Measurements from ENCODE around the gene ZNF862. TPM values are rescaled to one million over a fixed set of nuclear protein-coding genes. Genes with fewer than 3 reads are reported as not detected.

ZNF862 gene
- total and polyA plus RNA-seq, 2 donors (not counting 3 experiments of a cell fraction or from before 2014, with no cell fraction given), result 10.8 to 14.7 TPM

DNA sequence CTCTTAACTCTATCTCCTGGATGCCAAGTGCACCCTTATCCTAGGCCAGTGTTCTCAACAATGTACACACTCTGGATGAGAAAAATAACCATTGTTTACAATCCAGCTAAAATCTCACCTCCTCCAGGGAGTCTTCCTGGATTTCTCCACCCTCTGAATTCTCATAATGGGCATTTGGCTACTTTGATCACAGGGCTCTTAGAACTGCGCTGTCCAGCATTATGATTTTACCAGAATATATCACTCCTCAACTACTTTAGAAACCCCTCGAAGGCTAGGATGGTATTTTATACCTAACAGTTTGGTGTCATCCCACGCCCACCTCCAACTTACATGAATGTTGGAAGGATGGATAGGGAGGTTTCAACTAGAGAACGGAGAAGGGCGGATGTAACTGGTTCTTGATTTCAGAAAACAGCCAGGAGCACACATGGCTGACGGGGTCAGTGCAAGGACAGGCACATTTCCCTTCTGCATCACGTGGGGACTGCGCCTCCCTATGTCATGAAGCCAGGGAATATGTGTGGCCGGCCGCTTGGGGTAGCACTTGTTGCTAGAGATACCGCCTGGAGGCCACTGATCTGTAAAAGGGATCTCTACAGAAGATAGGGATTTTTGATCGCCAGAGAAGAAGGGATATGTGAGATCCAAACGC is 34.4 kb downstream of the ZNF862 start:
- Histone ChIP-seq H4K20me1 (replicated peaks; ENCODE audit: control insufficient read depth, extremely low read depth, insufficient read depth, low read length) (no peaks in the 10 kb centered on the region), H3K9ac (replicated peaks; ENCODE audit: extremely low read depth, insufficient read depth, low read length) (peak overlapping the region; percentile 84), H3K9me3 (replicated peaks; ENCODE audit: control insufficient read depth, insufficient read depth, low read length) (no peaks in the 10 kb centered on the region), H3K4me3 (replicated peaks in 1 of 3; ENCODE audit: insufficient read depth in 1 of 3, low read depth in 1 of 3, low read length in 3 of 3) (peak overlapping the region in 2 of 3 experiments; percentile 48 to 65), H3K9me1 (replicated peaks; ENCODE audit: control insufficient read depth, extremely low read depth, insufficient read depth, low read length) (no peaks in the 10 kb centered on the region), H3K79me2 (ENCODE audit: control insufficient read depth, insufficient read depth, low read length) (no peaks in the 10 kb centered on the region), H3K27me3 (ENCODE audit: control insufficient read depth in 2 of 2, insufficient read depth in 2 of 2, low read length in 2 of 2) (no peaks in the 10 kb centered on the region), H3K4me1 (ENCODE audit: control insufficient read depth, extremely low read depth, insufficient read depth, low read length) (peaks cover 13% of the 10 kb centered on the region), H3K4me2 (ENCODE audit: insufficient read depth, low read length) (peak overlapping the region; percentile 77), H3K36me3 (ENCODE audit: control insufficient read depth in 2 of 2, extremely low read depth in 1 of 2, insufficient read depth in 2 of 2, low read length in 2 of 2) (no peaks in the 10 kb centered on the region), H2AFZ (ENCODE audit: low read depth, low read length) (peak overlapping the region; percentile 93), H3K27ac (ENCODE audit: insufficient read depth, low read depth, low read length) (peak overlapping the region; percentile 68)
- ChIA-PET CTCF (interaction anchor here (1.2 to 1.7 kb wide), 3 partner anchors 11 to 34 kb away, joined by 5 to 8 read pairs (median 6); partner anchors contain the start of gene ZNF862), POLR2A (interaction anchor here (1.0 kb wide), 1 partner anchor 34 kb away, joined by 3 read pairs; the partner anchor contains the start of gene ZNF862)
- intact Hi-C loops (cut with micrococcal nuclease) (loop anchor here (1.0 to 5.0 kb wide), 2 partner anchors 34 to 95 kb away; partner anchors contain the start of gene ZNF862), dilution Hi-C loops (cut with MboI; ENCODE audit: extremely low pct_ligation_motif_present, low sequenced_read_pairs) (no loop called here)
- peak; percentile 80 for DNase-seq (ENCODE audit: low read depth, low spot score)
- TF ChIP-seq MYC (IDR thresholded peaks at IDR 0.05; ENCODE audit: low read depth, low read length), result peak; percentile 32
- TF ChIP-seq POLR2A (IDR thresholded peaks at IDR 0.05; ENCODE audit: low read depth, low read length), result no peak
- TF ChIP-seq, protein P1, sequence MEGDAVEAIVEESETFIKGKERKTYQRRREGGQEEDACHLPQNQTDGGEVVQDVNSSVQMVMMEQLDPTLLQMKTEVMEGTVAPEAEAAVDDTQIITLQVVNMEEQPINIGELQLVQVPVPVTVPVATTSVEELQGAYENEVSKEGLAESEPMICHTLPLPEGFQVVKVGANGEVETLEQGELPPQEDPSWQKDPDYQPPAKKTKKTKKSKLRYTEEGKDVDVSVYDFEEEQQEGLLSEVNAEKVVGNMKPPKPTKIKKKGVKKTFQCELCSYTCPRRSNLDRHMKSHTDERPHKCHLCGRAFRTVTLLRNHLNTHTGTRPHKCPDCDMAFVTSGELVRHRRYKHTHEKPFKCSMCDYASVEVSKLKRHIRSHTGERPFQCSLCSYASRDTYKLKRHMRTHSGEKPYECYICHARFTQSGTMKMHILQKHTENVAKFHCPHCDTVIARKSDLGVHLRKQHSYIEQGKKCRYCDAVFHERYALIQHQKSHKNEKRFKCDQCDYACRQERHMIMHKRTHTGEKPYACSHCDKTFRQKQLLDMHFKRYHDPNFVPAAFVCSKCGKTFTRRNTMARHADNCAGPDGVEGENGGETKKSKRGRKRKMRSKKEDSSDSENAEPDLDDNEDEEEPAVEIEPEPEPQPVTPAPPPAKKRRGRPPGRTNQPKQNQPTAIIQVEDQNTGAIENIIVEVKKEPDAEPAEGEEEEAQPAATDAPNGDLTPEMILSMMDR (IDR thresholded peaks at IDR 0.05; ENCODE audit: extremely low read depth in 1 of 2, insufficient read depth in 1 of 2, low read depth in 1 of 2, low read length in 2 of 2), result peak in 1 of 2 donors; percentile 16
- TF ChIP-seq, protein P2, sequence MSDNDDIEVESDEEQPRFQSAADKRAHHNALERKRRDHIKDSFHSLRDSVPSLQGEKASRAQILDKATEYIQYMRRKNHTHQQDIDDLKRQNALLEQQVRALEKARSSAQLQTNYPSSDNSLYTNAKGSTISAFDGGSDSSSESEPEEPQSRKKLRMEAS (IDR thresholded peaks at IDR 0.05; ENCODE audit: insufficient read depth, insufficient read length), result peak; percentile 83
- no TSS peak for BruUV-seq (replicated peaks)
- FAIRE-seq, result peak; percentile 95

Data from endothelial cell of umbilical vein (primary cell).